H7 (cell line): ENCODE data around the gene IPO8. TPM values are rescaled to one million over a fixed set of nuclear protein-coding genes. Genes with fewer than 3 reads are reported as not detected.
"Not testable (repeated sequence)": the region's sequence is repeated elsewhere in the genome, so short reads cannot be mapped to it uniquely, and the experiment has no call there.

Source experiments
- DNase-seq: peaks from one replicate; pipeline ENCODE4 v3.0.0; 2012
- H3K27me3 ChIP-seq: 2 replicates; pipeline ENCODE4 v1.6.0; 2011; ENCODE audit warnings: mild to moderate bottlenecking, low read length; ENCODE audit not compliant: control insufficient read depth, insufficient read depth
- H3K36me3 ChIP-seq: replicated peaks from 2 replicates; pipeline ENCODE4 v1.5.1; 2011; ENCODE audit warnings: low read length; ENCODE audit not compliant: control insufficient read depth, insufficient read depth
- H3K4me3 ChIP-seq: 2 replicates; pipeline ENCODE4 v1.5.1; 2011; ENCODE audit warnings: low read depth, mild to moderate bottlenecking, control low read depth, low read length, moderate library complexity; ENCODE audit not compliant: insufficient read depth
- total RNA-seq: library from RNA; depleted of rRNA; stranded (reverse); fragments of >200 nt; shearing (Covaris generic); gene quantifications from 2 replicates; pipeline ENCODE4 v1.2.3, GENCODE V29; 2014; rRNA removed

The IPO8 gene
- total RNA-seq, 1 experiment from 2014 or later: 17.3 TPM

- DNase-seq, H3K27me3 ChIP-seq, H3K36me3 ChIP-seq, H3K4me3 ChIP-seq: not testable (repeated sequence)
Observed at GRCh38 chr12:30604302-30604701, 91.4 kb downstream of the IPO8 start.

- Histone ChIP-seq H3K4me3 (no peak overlapping the region), H3K27me3 (no peaks in the 10 kb centered on the region), H3K36me3 (no peaks in the 10 kb centered on the region)
- DNase-seq: no peak
Observed at GRCh38 chr12:30603129-30603528, 92.5 kb downstream of the IPO8 start.

- Histone ChIP-seq H3K27me3 (no peaks in the 10 kb centered on the region), H3K4me3 (no peak overlapping the region), H3K36me3 (no peaks in the 10 kb centered on the region)
- no peak for DNase-seq
Observed at GRCh38 chr12:30602678-30603077, 93.0 kb downstream of the IPO8 start.

GRCh38 chr12:30599608-30600007 lies 96.1 kb downstream of the IPO8 start:
- H3K4me3 ChIP-seq: no peak overlapping the region
- no peaks in the 10 kb centered on the region for H3K27me3 ChIP-seq
- H3K36me3 ChIP-seq: no peaks in the 10 kb centered on the region
- DNase-seq: no peak

GRCh38 chr12:30598889-30599288 lies 96.8 kb downstream of the IPO8 start:
- no peak overlapping the region for H3K4me3 ChIP-seq
- no peaks in the 10 kb centered on the region for H3K27me3 ChIP-seq
- H3K36me3 ChIP-seq: no peaks in the 10 kb centered on the region
- no peak for DNase-seq

- no peak for DNase-seq
- H3K4me3 ChIP-seq: no peak overlapping the region
- no peaks in the 10 kb centered on the region for H3K36me3 ChIP-seq
- no peaks in the 10 kb centered on the region for H3K27me3 ChIP-seq
Observed at GRCh38 chr12:30595742-30596141, 99.9 kb downstream of the IPO8 start.

GRCh38 chr12:30594509-30594908 lies 101.2 kb downstream of the IPO8 start:
- Histone ChIP-seq H3K4me3 (no peak overlapping the region), H3K27me3 (no peaks in the 10 kb centered on the region), H3K36me3 (no peaks in the 10 kb centered on the region)
- DNase-seq: no peak

GRCh38 chr12:30588572-30588971 lies 107.1 kb downstream of the IPO8 start:
- not testable (repeated sequence) for DNase-seq, H3K4me3 ChIP-seq, H3K27me3 ChIP-seq, H3K36me3 ChIP-seq

- Histone ChIP-seq H3K27me3 (no peaks in the 10 kb centered on the region), H3K36me3 (no peaks in the 10 kb centered on the region), H3K4me3 (no peak overlapping the region)
- no peak for DNase-seq
Observed at GRCh38 chr12:30587782-30588181, 107.9 kb downstream of the IPO8 start.

- Histone ChIP-seq H3K27me3 (no peaks in the 10 kb centered on the region), H3K4me3 (no peak overlapping the region), H3K36me3 (no peaks in the 10 kb centered on the region)
- DNase-seq: no peak
Observed at GRCh38 chr12:30585877-30586276, 109.8 kb downstream of the IPO8 start.

- Histone ChIP-seq H3K36me3 (no peaks in the 10 kb centered on the region), H3K27me3 (no peaks in the 10 kb centered on the region), H3K4me3 (no peak overlapping the region)
- no peak for DNase-seq
Observed at GRCh38 chr12:30582943-30583342, 112.7 kb downstream of the IPO8 start.

- H3K27me3 ChIP-seq: no peaks in the 10 kb centered on the region
- no peaks in the 10 kb centered on the region for H3K36me3 ChIP-seq
- DNase-seq: no peak
Observed at GRCh38 chr12:30580344-30580743, 115.3 kb downstream of the IPO8 start.

More at GRCh38 chr12:30580344-30580743, 115.3 kb downstream of the IPO8 start:
- no peak overlapping the region for H3K4me3 ChIP-seq

Other genes starting within 250 kb of the IPO8 start
- 44.0 and 71.5 TPM in 2 replicates for gene CAPRIN2, start 59.1 kb upstream of the IPO8 start, total RNA-seq
- gene TSPAN11, start 230.9 kb upstream of the IPO8 start, total RNA-seq: 0.42 and 0.67 TPM in 2 replicates